ENCODE measurements around the gene SCAF1. TPM values are rescaled to one million over a fixed set of nuclear protein-coding genes. Genes with fewer than 3 reads are reported as not detected.
"Not testable (repeated sequence)": the region's sequence is repeated elsewhere in the genome, so short reads cannot be mapped to it uniquely, and the experiment has no call there.

The SCAF1 gene
- total RNA-seq, 2 donors from 2014 or later = 16.1 to 36.6 TPM

DNA sequence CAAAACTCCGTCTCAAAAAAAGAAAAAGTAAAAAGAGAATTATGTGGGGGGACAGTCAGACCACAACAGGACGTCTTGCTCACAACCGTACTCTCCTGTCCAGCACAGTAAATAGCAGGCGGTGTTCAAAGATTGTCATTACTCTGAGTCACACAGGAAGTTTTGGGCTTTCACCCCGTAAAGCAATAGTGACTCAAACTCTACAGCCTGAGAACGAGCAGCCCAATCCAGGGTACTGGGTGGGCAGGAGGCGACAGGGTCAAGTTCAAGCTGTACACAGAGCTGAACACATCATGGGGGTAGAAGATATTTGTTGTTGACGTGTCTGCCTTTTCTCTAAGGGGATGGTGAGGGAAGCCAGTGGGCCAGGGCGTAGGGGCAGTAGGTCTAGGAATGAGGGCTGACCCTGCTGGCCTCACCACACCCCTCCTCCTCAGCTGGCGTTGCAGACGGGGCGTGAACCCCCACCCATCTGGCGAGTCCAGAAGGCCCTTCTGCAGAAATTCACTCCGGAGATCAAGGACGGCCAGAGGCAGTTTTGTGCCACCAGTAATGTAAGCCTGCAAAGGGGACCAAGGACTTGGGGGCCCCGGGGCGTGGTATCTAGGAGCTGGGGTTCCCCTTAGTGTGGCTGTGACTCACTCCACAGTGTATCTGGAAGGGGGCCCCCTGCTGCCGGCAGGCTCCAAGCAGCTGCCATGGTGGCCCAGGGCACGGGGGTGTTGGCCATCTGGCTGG, 27.7 kb upstream of the SCAF1 start:
- intact Hi-C loops (cut with DNase I) = no loop called here

DNA sequence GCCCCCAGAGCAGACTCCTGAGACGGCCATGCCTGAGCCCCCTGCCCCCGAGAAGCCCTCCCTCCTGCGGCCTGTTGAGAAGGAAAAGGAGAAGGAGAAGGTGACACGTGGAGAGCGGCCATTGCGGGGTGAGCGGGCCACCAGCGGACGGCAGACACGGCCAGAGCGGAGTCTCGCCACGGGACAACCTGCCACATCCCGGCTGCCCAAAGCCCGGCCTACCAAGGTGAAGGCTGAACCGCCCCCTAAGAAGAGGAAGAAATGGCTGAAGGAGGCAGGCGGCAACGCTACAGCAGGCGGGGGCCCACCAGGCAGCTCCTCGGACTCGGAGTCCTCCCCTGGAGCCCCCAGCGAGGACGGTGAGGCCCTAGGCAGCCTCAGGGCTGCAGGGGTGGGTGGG, 26.1 kb upstream of the SCAF1 start:
- 93 to 97% methylated on average over 23 of the region's 23 CpGs for WGBS, 2 donors
- Histone ChIP-seq H3K9me3 (no peaks in the 10 kb centered on the region), H3K36me3 (replicated peaks in 1 of 2; ENCODE audit: insufficient read depth in 1 of 2, low read depth in 2 of 2) (peaks cover 9 to 17% of the 10 kb centered on the region in 2 donors), H3K4me3 (no peak overlapping the region), H3K27me3 (no peaks in the 10 kb centered on the region), H3K27ac (no peak overlapping the region), H3K4me1 (peaks cover 11% of the 10 kb centered on the region)
- ATAC-seq (no peak), DNase-seq (no peak)
- TF ChIP-seq, protein P1, sequence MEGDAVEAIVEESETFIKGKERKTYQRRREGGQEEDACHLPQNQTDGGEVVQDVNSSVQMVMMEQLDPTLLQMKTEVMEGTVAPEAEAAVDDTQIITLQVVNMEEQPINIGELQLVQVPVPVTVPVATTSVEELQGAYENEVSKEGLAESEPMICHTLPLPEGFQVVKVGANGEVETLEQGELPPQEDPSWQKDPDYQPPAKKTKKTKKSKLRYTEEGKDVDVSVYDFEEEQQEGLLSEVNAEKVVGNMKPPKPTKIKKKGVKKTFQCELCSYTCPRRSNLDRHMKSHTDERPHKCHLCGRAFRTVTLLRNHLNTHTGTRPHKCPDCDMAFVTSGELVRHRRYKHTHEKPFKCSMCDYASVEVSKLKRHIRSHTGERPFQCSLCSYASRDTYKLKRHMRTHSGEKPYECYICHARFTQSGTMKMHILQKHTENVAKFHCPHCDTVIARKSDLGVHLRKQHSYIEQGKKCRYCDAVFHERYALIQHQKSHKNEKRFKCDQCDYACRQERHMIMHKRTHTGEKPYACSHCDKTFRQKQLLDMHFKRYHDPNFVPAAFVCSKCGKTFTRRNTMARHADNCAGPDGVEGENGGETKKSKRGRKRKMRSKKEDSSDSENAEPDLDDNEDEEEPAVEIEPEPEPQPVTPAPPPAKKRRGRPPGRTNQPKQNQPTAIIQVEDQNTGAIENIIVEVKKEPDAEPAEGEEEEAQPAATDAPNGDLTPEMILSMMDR (IDR thresholded peaks at IDR 0.05) = no peak
- TF ChIP-seq POLR2A (IDR thresholded peaks at IDR 0.05) = no peak
- intact Hi-C loops (cut with DNase I) = no loop called here

More for the DNA sequence above, 27.7 kb upstream of the SCAF1 start:
- peaks cover 11% of the 10 kb centered on the region for H3K4me1 ChIP-seq
- peaks cover 9 to 14% of the 10 kb centered on the region in 2 donors for H3K36me3 ChIP-seq (replicated peaks in 1 of 2; ENCODE audit: insufficient read depth in 1 of 2, low read depth in 2 of 2)
- no peak overlapping the region for H3K4me3 ChIP-seq
- no peaks in the 10 kb centered on the region for H3K27me3 ChIP-seq
- no peaks in the 10 kb centered on the region for H3K9me3 ChIP-seq
- DNase-seq = no peak
- WGBS, 2 donors = 88 to 91% methylated on average over 11 to 19 of the region's 19 CpGs
- TF ChIP-seq, protein P1 (IDR thresholded peaks at IDR 0.05) = no peak
- no peak for TF ChIP-seq POLR2A (IDR thresholded peaks at IDR 0.05)
- H3K27ac ChIP-seq = no peak overlapping the region
- ATAC-seq = no peak

DNA sequence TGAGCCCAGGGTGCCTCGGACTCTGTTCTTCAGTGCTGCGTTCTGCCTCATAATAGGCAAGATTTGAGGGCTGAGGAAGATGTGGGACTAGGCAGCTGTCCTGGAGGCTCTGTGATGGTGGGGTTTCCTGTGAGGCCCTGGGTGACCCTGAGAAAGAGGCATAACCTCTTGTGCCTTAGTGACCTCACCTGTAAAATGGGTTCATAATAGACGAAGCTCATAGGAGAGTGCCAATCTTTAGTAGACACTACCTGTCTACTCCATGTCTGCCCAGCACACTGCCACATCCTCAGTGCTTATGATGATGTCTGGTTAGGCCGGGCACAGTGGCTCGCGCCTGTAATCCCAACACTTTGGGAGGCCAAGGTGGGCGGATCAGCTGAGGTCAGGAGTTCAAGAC, 25.5 kb upstream of the SCAF1 start:
- Histone ChIP-seq H3K9me3 (no peaks in the 10 kb centered on the region), H3K4me1 (peaks cover 11% of the 10 kb centered on the region), H3K36me3 (replicated peaks in 1 of 2; ENCODE audit: insufficient read depth in 1 of 2, low read depth in 2 of 2) (peaks cover 9 to 17% of the 10 kb centered on the region in 2 donors), H3K4me3 (no peak overlapping the region), H3K27ac (no peak overlapping the region), H3K27me3 (no peaks in the 10 kb centered on the region)
- ATAC-seq (no peak), DNase-seq (no peak)
- intact Hi-C loops (cut with DNase I) = no loop called here
- WGBS, 2 donors = 94 to 97% methylated on average over 7 of the region's 7 CpGs
- TF ChIP-seq, protein P1 (IDR thresholded peaks at IDR 0.05) = no peak
- no peak for TF ChIP-seq POLR2A (IDR thresholded peaks at IDR 0.05)

DNA sequence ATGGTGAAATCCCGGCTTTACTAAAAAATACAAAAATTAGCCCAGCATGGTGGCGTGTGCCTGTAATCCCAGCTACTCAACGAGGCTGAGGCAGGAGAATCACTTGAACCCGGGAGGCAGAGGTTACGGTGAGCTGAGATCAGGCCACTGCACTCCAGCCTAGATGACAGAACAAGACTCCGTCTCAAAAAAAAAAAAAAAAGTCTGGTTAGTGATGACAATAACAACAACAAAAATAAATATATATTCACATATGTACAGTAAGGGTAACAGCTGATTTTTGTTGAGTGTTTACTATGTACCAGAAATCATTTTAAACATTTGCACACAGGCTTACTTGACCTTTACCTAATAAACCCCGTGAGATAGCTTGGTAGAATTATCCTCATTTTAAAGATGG, 25.1 kb upstream of the SCAF1 start:
- intact Hi-C loops (cut with DNase I) = no loop called here
- H3K9me3 ChIP-seq = no peaks in the 10 kb centered on the region
- H3K4me3 ChIP-seq = no peak overlapping the region
- no peak for TF ChIP-seq POLR2A (IDR thresholded peaks at IDR 0.05)
- TF ChIP-seq, protein P1 (IDR thresholded peaks at IDR 0.05) = no peak
- 90 to 97% methylated on average over 6 to 7 of the region's 7 CpGs for WGBS, 2 donors
- no peak overlapping the region for H3K27ac ChIP-seq
- H3K36me3 ChIP-seq (replicated peaks in 1 of 2; ENCODE audit: insufficient read depth in 1 of 2, low read depth in 2 of 2) = peaks cover 9 to 17% of the 10 kb centered on the region in 2 donors
- ATAC-seq (no peak), DNase-seq (no peak)
- H3K4me1 ChIP-seq = peaks cover 11% of the 10 kb centered on the region
- no peaks in the 10 kb centered on the region for H3K27me3 ChIP-seq

DNA sequence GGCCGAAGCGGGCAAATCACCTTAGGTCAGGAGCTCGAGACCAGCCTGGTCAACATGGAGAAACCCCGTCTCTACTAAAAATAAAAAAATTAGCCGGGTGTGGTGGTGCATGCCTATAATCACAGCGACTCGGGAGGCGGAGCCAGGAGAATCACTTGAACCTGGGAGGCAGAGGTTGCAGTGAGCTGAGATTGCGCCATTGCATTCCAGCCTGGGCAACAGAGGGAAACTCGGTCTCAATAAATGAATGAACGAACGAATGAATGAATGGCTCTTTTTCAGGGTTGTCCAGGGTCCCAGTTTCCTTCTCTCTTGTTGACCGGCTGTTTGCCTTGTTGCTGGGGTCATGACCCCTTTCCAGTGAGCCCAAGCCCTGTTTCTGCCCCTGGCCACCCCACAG, 24.1 kb upstream of the SCAF1 start:
- H3K4me1 ChIP-seq; intact Hi-C loops (cut with DNase I); H3K9me3 ChIP-seq; ATAC-seq; H3K27ac ChIP-seq; H3K4me3 ChIP-seq; H3K27me3 ChIP-seq; DNase-seq: not testable (repeated sequence)
- WGBS, 2 donors = 92 to 93% methylated on average over 13 of the region's 13 CpGs
- H3K36me3 ChIP-seq (replicated peaks in 1 of 2; ENCODE audit: insufficient read depth in 1 of 2, low read depth in 2 of 2) = peaks cover 9 to 17% of the 10 kb centered on the region in 2 donors

All from body of pancreas (tissue), 4 donors.